Caco-2 (cell line): ENCODE data around the gene CXCR5. TPM values are rescaled to one million over a fixed set of nuclear protein-coding genes. Genes with fewer than 3 reads are reported as not detected.

Experiments
- BruUV-seq: library from RNA; stranded (reverse); fragments of 400-500 nt; replicated peaks from 2 replicates; lab custom pipeline; 2021; lab: Mats Ljungman, UMichigan
- CTCF ChIA-PET: fragments of 300-600 bp; sonication (Branson Sonifier 250); formaldehyde crosslinking; loops from one replicate; lab custom pipeline; 2022; ENCODE audit warnings: antibody characterized with exemption; lab: Charles Lee
- POLR2A ChIA-PET: fragments of 300-600 bp; sonication (Branson Sonifier 250); formaldehyde crosslinking; loops from one replicate; lab custom pipeline; 2022; ENCODE audit warnings: antibody characterized with exemption; lab: Charles Lee
- DNase-seq, 2 experiments: peaks; one replicate each; pipeline versions ENCODE4 v3.0.0 to v3.0.0-alpha.2; 2020 to 2022
- H3K27me3 ChIP-seq: replicated peaks from 2 replicates; pipeline ENCODE4 v1.6.0; 2011; ENCODE audit warnings: low read length; ENCODE audit not compliant: control insufficient read depth, insufficient read depth
- H3K36me3 ChIP-seq: 2 replicates; pipeline ENCODE4 v1.5.1; 2011; ENCODE audit warnings: low read length; ENCODE audit not compliant: control insufficient read depth, insufficient read depth
- H3K4me1 ChIP-seq: fragments of 250-450 bp; sonication (Bioruptor Pico); 2 replicates; pipeline ENCODE4 v1.5.1; 2020; ENCODE audit warnings: mild to moderate bottlenecking
- H3K4me3 ChIP-seq: 2 replicates; pipeline ENCODE4 v1.5.1; 2011; ENCODE audit warnings: low read depth, mild to moderate bottlenecking, control low read depth, low read length
- H3K9me3 ChIP-seq: fragments of 250-450 bp; sonication (Bioruptor Pico); 2 replicates; pipeline ENCODE4 v1.5.1; 2020; ENCODE audit warnings: mild to moderate bottlenecking, moderate library complexity
- H3K27ac Mint-ChIP-seq: one replicate; pipeline ENCODE4 v1.8.0; 2022; ENCODE audit warnings: mixed read lengths; ENCODE audit not compliant: unreplicated experiment
- H3K27me3 Mint-ChIP-seq: one replicate; pipeline ENCODE4 v1.8.0; 2022; ENCODE audit warnings: mixed read lengths; ENCODE audit not compliant: insufficient read depth, unreplicated experiment
- H3K36me3 Mint-ChIP-seq: one replicate; pipeline ENCODE4 v1.8.0; 2022; ENCODE audit warnings: mild to moderate bottlenecking, mixed read lengths; ENCODE audit not compliant: insufficient read depth, unreplicated experiment
- H3K4me1 Mint-ChIP-seq: one replicate; pipeline ENCODE4 v1.8.0; 2022; ENCODE audit warnings: low read depth, mixed read lengths; ENCODE audit not compliant: unreplicated experiment
- H3K4me3 Mint-ChIP-seq: one replicate; pipeline ENCODE4 v1.8.0; 2022; ENCODE audit warnings: mild to moderate bottlenecking, moderate library complexity, mixed read lengths; ENCODE audit not compliant: unreplicated experiment
- H3K9me3 Mint-ChIP-seq: one replicate; pipeline ENCODE4 v1.8.0; 2022; ENCODE audit warnings: mixed read lengths; ENCODE audit not compliant: unreplicated experiment
- intact Hi-C: fragments of 100-400 bp; cut with micrococcal nuclease; formaldehyde crosslinking; loops from one replicate; pipeline ENCODE4 v1.10.0; 2022; ENCODE audit not compliant: unreplicated experiment
- total RNA-seq: library from RNA; stranded (reverse); gene quantifications from 2 replicates; pipeline ENCODE4 v1.2.3, GENCODE V29; 2022
- TF ChIP-seq, protein P1 (sequence below), 2 experiments: fragments of 200-600 bp in 1 of 2; IDR thresholded peaks; 1 replicate in 1 of 2; 2 replicates in 1 of 2; pipeline versions ENCODE4 v1.5.1 to v1.8.0; 2011 to 2022; ENCODE audit warnings: antibody characterized with exemption in 1 of 2, control low read depth in 1 of 2, inconsistent platforms in 1 of 2, low read depth in 1 of 2, low read length in 1 of 2, mild to moderate bottlenecking in 1 of 2, moderate library complexity in 1 of 2; ENCODE audit not compliant: insufficient read depth in 1 of 2, severe bottlenecking in 1 of 2, unreplicated experiment in 1 of 2

CXCR5 gene
- total RNA-seq, 1 experiment from 2014 or later, result not detected

DNA sequence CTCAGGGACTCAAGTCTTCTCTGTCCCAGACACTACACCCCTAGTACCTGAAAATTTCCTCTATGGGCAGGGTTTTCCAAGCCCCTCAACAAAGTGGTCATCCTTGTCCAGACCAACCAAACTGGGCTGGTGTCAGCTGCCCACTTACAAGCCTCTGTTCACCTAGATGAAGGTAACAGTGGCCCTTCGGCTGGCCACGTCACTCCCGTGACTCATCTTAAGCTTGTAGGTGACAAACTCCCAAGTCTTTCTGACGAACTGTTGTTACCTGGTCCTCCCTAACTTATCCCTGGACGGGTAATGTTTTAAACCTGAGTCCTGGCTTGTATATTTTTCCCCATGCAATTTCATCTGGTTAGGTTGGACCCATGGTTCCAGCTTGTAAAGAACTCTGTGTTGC lies 4.7 kb downstream of the CXCR5 start:
- H3K27ac Mint-ChIP-seq, result no peak overlapping the region
- CTCF ChIA-PET, result interaction anchor here (0.5 kb wide), 1 partner anchor 81 kb away, joined by 3 read pairs; no protein-coding TSS in a partner anchor

DNA sequence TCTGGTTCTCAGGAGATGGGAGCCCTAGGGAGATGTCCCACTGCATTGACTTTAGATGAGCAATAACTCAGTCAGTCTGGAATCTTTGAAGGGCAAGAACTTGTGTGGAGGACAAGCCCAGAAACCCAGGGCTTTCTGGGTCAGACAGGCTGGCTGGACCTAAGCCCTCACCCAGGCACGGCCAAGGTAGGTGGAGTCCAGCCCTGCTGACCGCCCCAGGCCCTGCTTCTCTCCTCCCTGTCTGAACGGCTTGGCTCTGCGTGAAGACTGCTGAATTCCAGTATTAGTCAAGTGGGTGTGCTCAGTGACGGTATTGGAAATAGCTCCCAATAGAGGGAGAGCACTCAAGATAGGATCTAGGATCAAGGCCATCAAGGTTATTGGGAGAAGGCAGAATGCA lies 6.1 kb downstream of the CXCR5 start:
- no peak overlapping the region for H3K4me3 Mint-ChIP-seq
- H3K27me3 Mint-ChIP-seq, result no peaks in the 10 kb centered on the region
- no peak overlapping the region for H3K4me3 ChIP-seq
- TF ChIP-seq, protein P1, sequence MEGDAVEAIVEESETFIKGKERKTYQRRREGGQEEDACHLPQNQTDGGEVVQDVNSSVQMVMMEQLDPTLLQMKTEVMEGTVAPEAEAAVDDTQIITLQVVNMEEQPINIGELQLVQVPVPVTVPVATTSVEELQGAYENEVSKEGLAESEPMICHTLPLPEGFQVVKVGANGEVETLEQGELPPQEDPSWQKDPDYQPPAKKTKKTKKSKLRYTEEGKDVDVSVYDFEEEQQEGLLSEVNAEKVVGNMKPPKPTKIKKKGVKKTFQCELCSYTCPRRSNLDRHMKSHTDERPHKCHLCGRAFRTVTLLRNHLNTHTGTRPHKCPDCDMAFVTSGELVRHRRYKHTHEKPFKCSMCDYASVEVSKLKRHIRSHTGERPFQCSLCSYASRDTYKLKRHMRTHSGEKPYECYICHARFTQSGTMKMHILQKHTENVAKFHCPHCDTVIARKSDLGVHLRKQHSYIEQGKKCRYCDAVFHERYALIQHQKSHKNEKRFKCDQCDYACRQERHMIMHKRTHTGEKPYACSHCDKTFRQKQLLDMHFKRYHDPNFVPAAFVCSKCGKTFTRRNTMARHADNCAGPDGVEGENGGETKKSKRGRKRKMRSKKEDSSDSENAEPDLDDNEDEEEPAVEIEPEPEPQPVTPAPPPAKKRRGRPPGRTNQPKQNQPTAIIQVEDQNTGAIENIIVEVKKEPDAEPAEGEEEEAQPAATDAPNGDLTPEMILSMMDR (IDR thresholded peaks at IDR 0.05; ENCODE audit: insufficient read depth in 1 of 2, low read depth in 1 of 2, low read length in 1 of 2, severe bottlenecking in 1 of 2, unreplicated experiment in 1 of 2), result no peak
- H3K9me3 Mint-ChIP-seq, result no peaks in the 10 kb centered on the region
- no peaks in the 10 kb centered on the region for H3K9me3 ChIP-seq
- no peaks in the 10 kb centered on the region for H3K4me1 Mint-ChIP-seq
- intact Hi-C loops, result no loop called here
- peak in 1 of 2 experiments; percentile 56 for DNase-seq
- no peaks in the 10 kb centered on the region for H3K36me3 ChIP-seq
- H3K4me1 ChIP-seq, result 0 out of 2 replicates have a peak, but pooled peaks cover 7% of the 10 kb centered on the region
- peaks cover 14% of the 10 kb centered on the region for H3K36me3 Mint-ChIP-seq
- CTCF ChIA-PET, result no interaction called here
- H3K27me3 ChIP-seq, result no peaks in the 10 kb centered on the region
- no peak overlapping the region for H3K27ac Mint-ChIP-seq
- POLR2A ChIA-PET, result no interaction called here
- BruUV-seq, result no TSS peak

More for the DNA sequence above, 4.7 kb downstream of the CXCR5 start:
- Histone ChIP-seq H3K4me1 (0 out of 2 replicates have a peak, but pooled peaks cover 7% of the 10 kb centered on the region), H3K9me3 (no peaks in the 10 kb centered on the region), H3K27me3 (no peaks in the 10 kb centered on the region), H3K36me3 (no peaks in the 10 kb centered on the region), H3K4me3 (no peak overlapping the region)
- H3K36me3 Mint-ChIP-seq, result peaks cover under 1% of the 10 kb centered on the region
- intact Hi-C loops, result no loop called here
- POLR2A ChIA-PET, result interaction anchor here (0.8 kb wide), 1 partner anchor 98 kb away, joined by 3 read pairs; the partner anchor contains the start of gene DDX6
- H3K9me3 Mint-ChIP-seq, result no peaks in the 10 kb centered on the region
- DNase-seq, result no peak
- BruUV-seq, result no TSS peak
- no peak overlapping the region for H3K4me3 Mint-ChIP-seq
- no peaks in the 10 kb centered on the region for H3K4me1 Mint-ChIP-seq
- no peaks in the 10 kb centered on the region for H3K27me3 Mint-ChIP-seq
- TF ChIP-seq, protein P1 (IDR thresholded peaks at IDR 0.05; ENCODE audit: insufficient read depth in 1 of 2, low read depth in 1 of 2, low read length in 1 of 2, severe bottlenecking in 1 of 2, unreplicated experiment in 1 of 2), result no peak

DNA sequence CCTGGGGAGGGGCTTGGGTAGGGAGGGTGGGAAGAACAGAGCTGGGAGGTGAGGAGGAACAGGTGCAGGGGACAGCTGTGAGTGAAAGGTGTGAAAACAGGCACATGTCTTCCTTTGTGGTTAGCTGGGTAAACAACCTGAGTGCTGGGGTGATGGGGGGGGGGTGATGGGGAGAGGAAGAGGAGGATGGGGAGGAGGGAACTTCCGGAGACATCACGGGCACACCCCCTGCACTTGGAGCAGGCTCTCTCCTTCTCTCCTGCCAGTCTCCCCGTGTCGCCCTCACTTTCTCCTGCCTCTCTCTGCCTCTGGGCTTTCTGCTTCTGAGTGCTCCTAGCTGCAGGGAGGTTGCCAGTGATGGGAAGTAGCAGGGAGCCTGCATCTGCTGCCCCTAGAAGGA lies 8.8 kb downstream of the CXCR5 start:
- no peaks in the 10 kb centered on the region for H3K27me3 Mint-ChIP-seq
- TF ChIP-seq, protein P1 (IDR thresholded peaks at IDR 0.05; ENCODE audit: insufficient read depth in 1 of 2, low read depth in 1 of 2, low read length in 1 of 2, severe bottlenecking in 1 of 2, unreplicated experiment in 1 of 2), result no peak
- Histone ChIP-seq H3K9me3 (no peaks in the 10 kb centered on the region), H3K36me3 (no peaks in the 10 kb centered on the region), H3K4me3 (no peak overlapping the region), H3K27me3 (no peaks in the 10 kb centered on the region), H3K4me1 (0 out of 2 replicates have a peak, but pooled peaks cover 5% of the 10 kb centered on the region)
- BruUV-seq, result no TSS peak
- H3K4me3 Mint-ChIP-seq, result no peak overlapping the region
- no peaks in the 10 kb centered on the region for H3K9me3 Mint-ChIP-seq
- H3K4me1 Mint-ChIP-seq, result peaks cover 17% of the 10 kb centered on the region
- POLR2A ChIA-PET, result interaction anchor here (0.6 to 0.7 kb wide), 2 partner anchors 20 to 24 kb away, joined by 5 to 14 read pairs; no protein-coding TSS in a partner anchor
- H3K36me3 Mint-ChIP-seq, result peaks cover 41% of the 10 kb centered on the region
- peak in 1 of 2 experiments; percentile 42 for DNase-seq
- no peak overlapping the region for H3K27ac Mint-ChIP-seq
- intact Hi-C loops, result no loop called here
- CTCF ChIA-PET, result interaction anchor here (0.6 to 0.7 kb wide), 3 partner anchors 79 to 285 kb away, joined by 3 to 8 read pairs (median 6); no protein-coding TSS in a partner anchor
